WTC11 (cell line): ENCODE data around the gene NBAS. TPM values are rescaled to one million over a fixed set of nuclear protein-coding genes. Genes with fewer than 3 reads are reported as not detected.

ENCODE experiments used
- ATAC-seq: fragments of 200-7000 bp; cut with Tn5 transposase; 2 replicates; pipeline ENCODE4 v1.10.0; 2021; ENCODE audit warnings: mild to moderate bottlenecking, moderate library complexity
- CTCF ChIA-PET: fragments of 300-600 bp; sonication (Branson Sonifier 250); formaldehyde crosslinking; loops from one replicate; lab custom pipeline; 2021; ENCODE audit warnings: antibody characterized with exemption; lab: Charles Lee
- POLR2A ChIA-PET: fragments of 350-600 bp; sonication (Branson Sonifier 250); formaldehyde crosslinking; loops from one replicate; lab custom pipeline; 2021; ENCODE audit warnings: antibody characterized with exemption; lab: Charles Lee
- DNase-seq: peaks from one replicate; pipeline ENCODE4 v3.0.0; 2021; ENCODE audit warnings: low spot score
- H3K27ac Mint-ChIP-seq: 2 replicates; pipeline ENCODE4 v1.8.0; 2021; ENCODE audit warnings: mixed read lengths
- H3K27me3 Mint-ChIP-seq: 2 replicates; pipeline ENCODE4 v1.8.0; 2021; ENCODE audit warnings: low read depth, mild to moderate bottlenecking, moderate library complexity, mixed read lengths
- H3K36me3 Mint-ChIP-seq: 2 replicates; pipeline ENCODE4 v1.8.0; 2021; ENCODE audit warnings: mixed read lengths
- H3K4me1 Mint-ChIP-seq: 2 replicates; pipeline ENCODE4 v1.8.0; 2022; ENCODE audit warnings: mixed read lengths
- H3K4me3 Mint-ChIP-seq: 2 replicates; pipeline ENCODE4 v1.8.0; 2021; ENCODE audit warnings: mild to moderate bottlenecking, moderate library complexity, mixed read lengths
- H3K9me3 Mint-ChIP-seq: 2 replicates; pipeline ENCODE4 v1.8.0; 2021; ENCODE audit warnings: mixed read lengths
- CBFB ChIP-seq: sonication (generic); formaldehyde crosslinking; IDR thresholded peaks from 2 replicates; pipeline ENCODE4 v1.8.1; 2022; ENCODE audit warnings: mild to moderate bottlenecking, low read depth, missing genetic modification reagents
- E2F5 ChIP-seq: sonication (generic); formaldehyde crosslinking; IDR thresholded peaks from 2 replicates; pipeline ENCODE4 v1.8.1; 2022; ENCODE audit warnings: mild to moderate bottlenecking, moderate library complexity, missing genetic modification reagents
- ERG ChIP-seq: fragments of 250-450 bp; sonication (Bioruptor Pico); IDR thresholded peaks from 2 replicates; pipeline ENCODE4 v1.8.0; 2021; ENCODE audit warnings: mild to moderate bottlenecking
- FOXK1 ChIP-seq: sonication (generic); formaldehyde crosslinking; IDR thresholded peaks from 2 replicates; pipeline ENCODE4 v1.8.0; 2022; ENCODE audit warnings: mild to moderate bottlenecking, moderate library complexity, missing genetic modification reagents
- GRHL2 ChIP-seq: fragments of 250-450 bp; sonication (Bioruptor Pico); IDR thresholded peaks from 2 replicates; pipeline ENCODE4 v1.8.0; 2022; ENCODE audit warnings: mild to moderate bottlenecking, moderate library complexity; ENCODE audit not compliant: insufficient replicate concordance, severe bottlenecking
- GTF2I ChIP-seq: fragments of 250-450 bp; sonication (Bioruptor Pico); conservative IDR thresholded peaks from 2 replicates; pipeline ENCODE4 v1.4.0; 2021; ENCODE audit warnings: mild to moderate bottlenecking
- IRF1 ChIP-seq: sonication (generic); formaldehyde crosslinking; IDR thresholded peaks from 2 replicates; pipeline ENCODE4 v1.8.0; 2023; ENCODE audit warnings: missing genetic modification reagents
- JAZF1 ChIP-seq: fragments of 250-450 bp; sonication (Bioruptor Pico); IDR thresholded peaks from 2 replicates; pipeline ENCODE4 v1.9.0; 2021; ENCODE audit warnings: moderate library complexity, mild to moderate bottlenecking, inconsistent platforms
- MAX ChIP-seq: sonication (generic); formaldehyde crosslinking; IDR thresholded peaks from 2 replicates; pipeline ENCODE4 v1.8.0; 2022; ENCODE audit warnings: mild to moderate bottlenecking, missing genetic modification reagents
- MLX ChIP-seq: sonication (generic); formaldehyde crosslinking; IDR thresholded peaks from 2 replicates; pipeline ENCODE4 v1.8.1; 2023; ENCODE audit warnings: mild to moderate bottlenecking, missing genetic modification reagents, moderate library complexity
- TCF7 ChIP-seq: sonication (generic); formaldehyde crosslinking; IDR thresholded peaks from 2 replicates; pipeline ENCODE4 v1.8.0; 2022; ENCODE audit warnings: mild to moderate bottlenecking, low read depth, missing genetic modification reagents, moderate library complexity
- USF1 ChIP-seq: sonication (generic); formaldehyde crosslinking; IDR thresholded peaks from 2 replicates; pipeline ENCODE4 v1.8.0; 2022; ENCODE audit warnings: mild to moderate bottlenecking, missing genetic modification reagents
- ZNF121 ChIP-seq: sonication (generic); formaldehyde crosslinking; IDR thresholded peaks from 2 replicates; pipeline ENCODE4 v1.8.0; 2023; ENCODE audit warnings: missing genetic modification reagents
- ZNF138 ChIP-seq: sonication (generic); formaldehyde crosslinking; conservative IDR thresholded peaks from 2 replicates; pipeline ENCODE4 v1.8.1; 2022; ENCODE audit warnings: mild to moderate bottlenecking, moderate library complexity, missing genetic modification reagents
- ZNF263 ChIP-seq: sonication (generic); formaldehyde crosslinking; IDR thresholded peaks from 2 replicates; pipeline ENCODE4 v1.8.1; 2022; ENCODE audit warnings: low read depth, mild to moderate bottlenecking, moderate library complexity, missing genetic modification reagents
- ZNF512 ChIP-seq: sonication (generic); formaldehyde crosslinking; IDR thresholded peaks from 2 replicates; pipeline ENCODE4 v1.8.1; 2022; ENCODE audit warnings: missing genetic modification reagents, borderline replicate concordance
- ZNF532 ChIP-seq: fragments of 250-450 bp; sonication (Bioruptor Pico); IDR thresholded peaks from 2 replicates; pipeline ENCODE4 v1.9.0; 2021; ENCODE audit warnings: mild to moderate bottlenecking, borderline replicate concordance
- ZSCAN18 ChIP-seq: fragments of 250-450 bp; sonication (Bioruptor Pico); IDR thresholded peaks from 2 replicates; pipeline ENCODE4 v2.1.2; 2022; ENCODE audit warnings: mild to moderate bottlenecking, moderate library complexity
- total RNA-seq: library from RNA; stranded (reverse); gene quantifications from 3 replicates; pipeline ENCODE4 v1.2.3, GENCODE V29; 2021

Gene NBAS
- total RNA-seq, 1 experiment from 2014 or later: 32.3 TPM

GRCh38 chr2:15281681-15282080, 279.5 kb downstream of the NBAS start (continued):
- TF ChIP-seq IRF1 (no peak), ZNF512 (CRISPR knock-in tag) (no peak), USF1 (CRISPR knock-in tag) (no peak), MAX (CRISPR knock-in tag) (no peak), ZNF121 (CRISPR knock-in tag) (no peak), MLX (no peak), CBFB (CRISPR knock-in tag) (no peak), ZNF138 (CRISPR knock-in tag) (no peak), GTF2I (CRISPR knock-in tag) (no peak), ZSCAN18 (no peak), ERG (no peak)

GRCh38 chr2:15279201-15279876, 281.8 kb downstream of the NBAS start:
- H3K9me3 Mint-ChIP-seq: no peaks in the 10 kb centered on the region
- H3K27ac Mint-ChIP-seq: no peak overlapping the region
- no peaks in the 10 kb centered on the region for H3K4me1 Mint-ChIP-seq
- CTCF ChIA-PET: no interaction called here
- no peaks in the 10 kb centered on the region for H3K27me3 Mint-ChIP-seq
- POLR2A ChIA-PET: no interaction called here
- DNase-seq (no peak), ATAC-seq (no peak)
- peaks cover 5% of the 10 kb centered on the region for H3K36me3 Mint-ChIP-seq
- no peak overlapping the region for H3K4me3 Mint-ChIP-seq
- TF ChIP-seq ERG (no peak), JAZF1 (CRISPR knock-in tag) (no peak), TCF7 (no peak), E2F5 (CRISPR knock-in tag) (no peak), GRHL2 (CRISPR knock-in tag) (no peak), ZNF263 (CRISPR knock-in tag) (no peak), ZNF532 (CRISPR knock-in tag) (no peak), FOXK1 (CRISPR knock-in tag) (no peak)
